GM23248 (cell line): ENCODE results near the gene GRK6. TPM values are rescaled to one million over a fixed set of nuclear protein-coding genes. Genes with fewer than 3 reads are reported as not detected.
"Not testable (repeated sequence)": the region's sequence is repeated elsewhere in the genome, so short reads cannot be mapped to it uniquely, and the experiment has no call there.

Source experiments
- DNase-seq: peaks from one replicate; pipeline ENCODE4 v3.0.0-alpha.2; 2015
- H2AFZ ChIP-seq: fragments of 200-600 bp; sonication (generic); 2 replicates; pipeline ENCODE4 v1.6.1; 2016; ENCODE audit warnings: antibody characterized with exemption
- H3F3A ChIP-seq: fragments of 200-600 bp; sonication (generic); 2 replicates; pipeline ENCODE4 v1.6.1; 2016; ENCODE audit warnings: mild to moderate bottlenecking, antibody characterized with exemption, mixed run types; ENCODE audit not compliant: insufficient read depth
- H3K27ac ChIP-seq: fragments of 200-600 bp; sonication (generic); 2 replicates; pipeline ENCODE4 v1.5.1; 2016; ENCODE audit warnings: mild to moderate bottlenecking
- H3K27me3 ChIP-seq: fragments of 200-600 bp; sonication (generic); replicated peaks from 2 replicates; pipeline ENCODE4 v1.6.1; 2016; ENCODE audit warnings: mild to moderate bottlenecking; ENCODE audit not compliant: insufficient read depth
- H3K36me3 ChIP-seq: fragments of 200-600 bp; sonication (generic); 2 replicates; pipeline ENCODE4 v1.6.1; 2016; ENCODE audit warnings: low read depth, mild to moderate bottlenecking
- H3K4me1 ChIP-seq: fragments of 200-600 bp; sonication (generic); 2 replicates; pipeline ENCODE4 v1.6.1; 2016; ENCODE audit warnings: mild to moderate bottlenecking; ENCODE audit not compliant: insufficient read depth
- H3K4me2 ChIP-seq: fragments of 200-600 bp; sonication (generic); one replicate; pipeline ENCODE4 v1.6.1; 2016; ENCODE audit warnings: mild to moderate bottlenecking; ENCODE audit not compliant: unreplicated experiment
- H3K4me3 ChIP-seq: fragments of 200-600 bp; sonication (generic); 2 replicates; pipeline ENCODE4 v1.5.1; 2016; ENCODE audit warnings: mild to moderate bottlenecking
- H3K79me2 ChIP-seq: fragments of 200-600 bp; sonication (generic); 2 replicates; pipeline ENCODE4 v1.6.1; 2016; ENCODE audit warnings: mild to moderate bottlenecking; ENCODE audit not compliant: insufficient read depth
- H3K9ac ChIP-seq: fragments of 200-600 bp; sonication (generic); 2 replicates; pipeline ENCODE4 v1.6.1; 2016; ENCODE audit warnings: mild to moderate bottlenecking
- H3K9me2 ChIP-seq: fragments of 200-600 bp; sonication (generic); 2 replicates; pipeline ENCODE4 v1.6.1; 2016; ENCODE audit warnings: mixed run types, mild to moderate bottlenecking, moderate library complexity; ENCODE audit not compliant: insufficient read depth
- H3K9me3 ChIP-seq: fragments of 200-600 bp; sonication (generic); one replicate; pipeline ENCODE4 v1.6.1; 2017; ENCODE audit warnings: low read depth
- H4K20me1 ChIP-seq: fragments of 200-600 bp; sonication (generic); 2 replicates; pipeline ENCODE4 v1.6.0; 2016; ENCODE audit not compliant: insufficient read depth
- EZH2 ChIP-seq: fragments of 200-600 bp; sonication (generic); IDR thresholded peaks from 2 replicates; pipeline ENCODE4 v1.6.1; 2018; ENCODE audit warnings: antibody characterized with exemption, mild to moderate bottlenecking; ENCODE audit not compliant: insufficient read depth, poor library complexity, severe bottlenecking
- EZH2phosphoT487 ChIP-seq: fragments of 200-600 bp; sonication (generic); IDR thresholded peaks from 2 replicates; pipeline ENCODE4 v1.6.1; 2018; ENCODE audit warnings: antibody characterized with exemption, moderate library complexity, mild to moderate bottlenecking, low read depth; ENCODE audit not compliant: insufficient read depth
- WGBS, 2 experiments: methylation state at CpG; one replicate each; pipeline ENCODE4 v1.1.6; 2015 to 2017; ENCODE audit warnings: low lambda C conversion rate in 2 of 2, low coverage in 1 of 2; ENCODE audit errors: missing lambda C conversion rate in 2 of 2; 5-methylcytosine and 5-hydroxymethylcytosine counted together
- in situ Hi-C: fragments of 300-500 bp; cut with MboI; formaldehyde crosslinking; loops from 2 replicates; pipeline ENCODE4 v1.15.0; 2020
- polyA plus RNA-seq: library from polyadenylated mRNA; unstranded; fragments of >200 nt; fragmentation: Nextera tagmentation; extraction: Ambion mirVana; gene quantifications from 2 replicates; pipeline ENCODE4 v1.2.1, GENCODE V29; 2016
- total RNA-seq: library from RNA; depleted of rRNA; stranded (reverse); fragments of >200 nt; shearing (Covaris generic); gene quantifications from 2 replicates; pipeline ENCODE4 v1.2.3, GENCODE V29; 2014

GRK6 gene
- total and polyA plus RNA-seq, 2 experiments from 2014 or later, result 7.7 to 30.4 TPM

DNA sequence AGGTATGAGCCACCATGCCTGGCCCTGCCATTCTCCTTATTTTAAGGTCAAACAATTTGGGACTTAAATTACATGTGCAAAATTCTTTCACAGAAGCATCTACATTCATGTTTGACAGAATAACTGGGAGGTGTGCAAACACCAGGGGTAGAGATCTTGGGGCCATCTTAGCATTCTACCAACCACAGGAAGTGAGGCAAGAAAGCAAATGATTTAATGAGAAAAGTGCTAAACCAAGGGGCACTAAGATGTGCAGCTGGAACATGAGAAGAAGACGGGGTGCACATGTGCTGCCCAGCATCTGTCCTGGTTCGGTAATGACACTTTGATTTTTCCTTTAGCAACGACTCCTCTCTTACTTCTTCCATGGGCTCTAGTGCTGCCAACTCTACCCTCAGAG, 15.9 kb upstream of the GRK6 start:
- Histone ChIP-seq H3K4me3 (no peak overlapping the region), H3K4me1 (no peaks in the 10 kb centered on the region), H3K27ac (no peak overlapping the region), H3K4me2 (no peak overlapping the region), H3K9ac (no peak overlapping the region), H2AFZ (no peak overlapping the region), H3K36me3 (no peaks in the 10 kb centered on the region), H3K79me2 (no peaks in the 10 kb centered on the region), H3K9me2 (no peaks in the 10 kb centered on the region), H3K9me3 (no peaks in the 10 kb centered on the region), H3K27me3 (no peaks in the 10 kb centered on the region; the same call in 1 of the 2 replicates), H3F3A (no peaks in the 10 kb centered on the region), H4K20me1 (no peaks in the 10 kb centered on the region)
- 78 to 82% methylated on average over 3 of the region's 3 CpGs for WGBS, 2 experiments
- DNase-seq, result no peak
- TF ChIP-seq EZH2phosphoT487 (no peak), EZH2 (no peak)
- in situ Hi-C loops, result no loop called here

DNA sequence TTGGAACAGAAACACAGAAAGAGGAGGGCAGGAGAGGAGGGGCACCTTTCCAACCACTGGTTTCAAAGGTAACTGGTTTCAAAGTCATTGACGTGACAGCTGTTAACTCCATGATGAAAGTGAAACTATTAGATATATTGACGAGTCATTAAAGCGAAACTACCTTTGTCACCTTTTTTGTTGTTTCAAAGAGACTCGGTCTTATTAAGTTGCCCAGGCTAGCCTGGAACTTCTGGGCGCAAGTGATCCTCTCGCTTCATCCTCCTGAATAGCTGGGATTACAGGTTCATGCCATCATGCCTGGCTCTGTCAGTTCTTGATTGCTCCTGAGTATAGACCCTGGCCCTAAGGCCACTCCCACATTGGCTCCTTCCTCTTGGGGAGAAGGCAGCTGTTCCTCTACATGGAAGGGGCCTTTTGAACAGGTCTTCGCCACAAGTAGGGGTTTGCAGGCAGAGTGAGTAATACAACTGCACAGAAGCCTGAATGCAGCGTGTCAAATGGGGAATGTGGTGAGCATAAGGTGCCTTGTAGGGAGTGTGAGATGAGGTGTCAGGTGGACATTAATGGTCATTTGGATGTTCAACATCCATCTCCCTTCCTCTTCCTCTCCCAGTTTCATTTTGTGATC, 13.8 kb upstream of the GRK6 start:
- H3K4me3 ChIP-seq, result no peak overlapping the region
- no peak overlapping the region for H2AFZ ChIP-seq
- in situ Hi-C loops, result no loop called here
- TF ChIP-seq EZH2, result no peak
- no peak for TF ChIP-seq EZH2phosphoT487
- H3K36me3 ChIP-seq, result no peaks in the 10 kb centered on the region
- DNase-seq, result no peak
- 76 to 78% methylated on average over 8 of the region's 8 CpGs for WGBS, 2 experiments
- H3K79me2 ChIP-seq, result no peaks in the 10 kb centered on the region
- no peak overlapping the region for H3K4me2 ChIP-seq
- H3F3A ChIP-seq, result no peaks in the 10 kb centered on the region
- no peaks in the 10 kb centered on the region for H4K20me1 ChIP-seq
- no peak overlapping the region for H3K9ac ChIP-seq
- H3K27ac ChIP-seq, result no peak overlapping the region
- H3K27me3 ChIP-seq, result no peaks in the 10 kb centered on the region; the same call in 1 of the 2 replicates
- H3K9me3 ChIP-seq, result no peaks in the 10 kb centered on the region
- no peaks in the 10 kb centered on the region for H3K4me1 ChIP-seq
- no peaks in the 10 kb centered on the region for H3K9me2 ChIP-seq

DNA sequence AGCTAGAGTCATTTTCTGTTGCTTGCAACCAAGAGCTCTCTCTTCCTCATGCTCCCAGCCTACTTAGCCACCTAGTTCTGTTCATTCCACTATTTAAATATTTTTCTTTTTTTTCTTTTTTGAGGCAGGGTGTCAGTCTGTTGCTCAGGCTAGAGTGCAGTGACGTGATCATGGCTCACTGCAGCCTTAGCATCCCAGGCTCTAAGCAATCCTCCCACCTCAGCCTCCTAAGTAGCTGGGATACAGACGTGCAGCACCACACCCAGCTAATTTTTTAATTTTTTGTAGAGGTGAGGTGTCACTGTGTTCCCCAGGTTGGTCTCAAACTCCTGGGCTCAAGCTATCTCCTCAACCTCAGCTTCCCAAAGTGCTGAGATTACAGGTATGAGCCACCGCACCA, 12.0 kb upstream of the GRK6 start:
- in situ Hi-C loops, result no loop called here
- DNase-seq, result no peak
- no peaks in the 10 kb centered on the region for H3F3A ChIP-seq
- no peak overlapping the region for H3K27ac ChIP-seq
- H3K36me3 ChIP-seq, result no peaks in the 10 kb centered on the region
- H3K9ac ChIP-seq, result no peak overlapping the region
- H3K4me2 ChIP-seq, result no peak overlapping the region
- no peaks in the 10 kb centered on the region for H4K20me1 ChIP-seq
- H3K9me2 ChIP-seq, result no peaks in the 10 kb centered on the region
- no peaks in the 10 kb centered on the region; the same call in 1 of the 2 replicates for H3K27me3 ChIP-seq
- no peak overlapping the region for H2AFZ ChIP-seq
- no peaks in the 10 kb centered on the region for H3K9me3 ChIP-seq
- TF ChIP-seq EZH2phosphoT487 (no peak), EZH2 (no peak)
- no peaks in the 10 kb centered on the region for H3K79me2 ChIP-seq
- no peak overlapping the region for H3K4me3 ChIP-seq
- 58 to 60% methylated on average over 3 of the region's 3 CpGs for WGBS, 2 experiments
- no peaks in the 10 kb centered on the region for H3K4me1 ChIP-seq

DNA sequence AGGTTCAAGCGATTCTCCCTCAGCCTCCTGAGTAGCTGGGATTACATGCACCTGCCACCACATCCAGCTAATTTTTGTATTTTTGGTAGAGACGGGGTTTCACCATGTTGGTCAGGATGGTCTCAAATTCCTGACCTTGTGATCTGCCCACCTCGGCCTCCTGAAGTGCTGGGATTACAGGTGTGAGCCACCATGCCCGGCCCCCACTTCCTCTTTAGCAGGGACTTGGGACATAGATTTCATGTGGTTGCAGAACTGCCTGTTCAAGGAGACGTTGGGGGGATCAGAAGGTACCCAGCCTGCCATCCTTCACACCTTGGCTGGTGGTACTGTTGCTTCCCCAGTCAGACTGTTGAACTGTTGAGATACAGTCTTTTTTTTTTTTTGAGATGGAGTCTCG, 9.4 kb upstream of the GRK6 start:
- H3F3A ChIP-seq, H3K4me1 ChIP-seq, H4K20me1 ChIP-seq, DNase-seq, H3K36me3 ChIP-seq, H3K9me3 ChIP-seq, H3K27me3 ChIP-seq, H3K4me2 ChIP-seq, H3K9ac ChIP-seq, H2AFZ ChIP-seq, H3K9me2 ChIP-seq, H3K27ac ChIP-seq, H3K4me3 ChIP-seq, in situ Hi-C loops, H3K79me2 ChIP-seq: not testable (repeated sequence)
- WGBS, 2 experiments, result 78% methylated on average over 5 to 6 of the region's 6 CpGs

DNA sequence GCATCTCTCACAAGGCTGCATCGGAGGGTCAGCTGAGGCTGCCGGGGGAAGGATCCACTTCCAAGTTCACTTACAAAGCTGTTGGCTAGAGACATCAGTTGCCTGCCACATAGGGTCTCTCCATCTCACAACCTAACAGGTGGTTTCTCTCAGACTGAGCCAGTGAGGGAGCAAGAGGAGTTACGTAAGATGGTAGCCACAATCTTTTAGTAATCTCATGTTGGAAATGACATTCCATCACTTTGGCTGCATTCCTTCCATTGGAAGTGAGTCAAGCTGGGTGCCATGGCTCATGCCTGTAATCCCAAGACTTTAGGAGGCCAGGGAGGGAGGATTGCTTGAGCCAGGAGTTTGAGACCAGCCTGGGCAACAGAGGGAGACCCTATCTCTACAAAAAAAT, 7.4 kb upstream of the GRK6 start:
- Histone ChIP-seq H3K4me1 (no peaks in the 10 kb centered on the region), H3K4me3 (no peak overlapping the region), H3K79me2 (no peaks in the 10 kb centered on the region), H3K9ac (no peak overlapping the region), H3K36me3 (no peaks in the 10 kb centered on the region), H4K20me1 (no peaks in the 10 kb centered on the region), H3K9me2 (no peaks in the 10 kb centered on the region), H2AFZ (no peak overlapping the region), H3K27me3 (no peaks in the 10 kb centered on the region), H3K9me3 (no peaks in the 10 kb centered on the region), H3K27ac (no peak overlapping the region), H3F3A (no peaks in the 10 kb centered on the region), H3K4me2 (no peak overlapping the region)
- 96 to 97% methylated on average over 3 of the region's 3 CpGs for WGBS, 2 experiments
- TF ChIP-seq EZH2phosphoT487 (no peak), EZH2 (no peak)
- DNase-seq, result peak; percentile 46
- in situ Hi-C loops, result no loop called here

DNA sequence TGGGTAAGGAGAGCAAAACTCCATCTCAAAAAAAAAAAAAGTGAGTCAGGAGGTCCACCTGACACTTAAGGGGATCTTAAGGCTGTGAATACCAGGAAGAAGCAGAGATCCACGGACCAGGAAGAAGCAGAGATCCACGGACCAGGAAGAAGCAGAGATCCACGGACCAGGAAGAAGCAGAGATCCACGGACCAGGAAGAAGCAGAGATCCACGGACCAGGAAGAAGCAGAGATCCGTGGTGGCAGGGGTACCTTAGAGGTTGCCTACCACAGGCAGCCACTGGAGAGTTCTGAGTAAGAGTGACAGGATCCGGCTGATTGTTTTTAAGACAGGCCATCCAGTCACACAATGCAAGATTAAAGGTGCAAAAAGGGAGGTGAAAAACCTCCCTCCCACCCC, 6.0 kb upstream of the GRK6 start:
- in situ Hi-C loops, H3K4me1 ChIP-seq, H3K9me2 ChIP-seq, H3K79me2 ChIP-seq, H3K4me3 ChIP-seq, H3K27ac ChIP-seq, H3F3A ChIP-seq, H4K20me1 ChIP-seq, H3K9ac ChIP-seq, H3K9me3 ChIP-seq, H3K36me3 ChIP-seq, H2AFZ ChIP-seq, H3K27me3 ChIP-seq, DNase-seq, H3K4me2 ChIP-seq: not testable (repeated sequence)
- 70 to 73% methylated on average over 7 of the region's 7 CpGs for WGBS, 2 experiments
